ENCODE data around the gene DNALI1.

DNA sequence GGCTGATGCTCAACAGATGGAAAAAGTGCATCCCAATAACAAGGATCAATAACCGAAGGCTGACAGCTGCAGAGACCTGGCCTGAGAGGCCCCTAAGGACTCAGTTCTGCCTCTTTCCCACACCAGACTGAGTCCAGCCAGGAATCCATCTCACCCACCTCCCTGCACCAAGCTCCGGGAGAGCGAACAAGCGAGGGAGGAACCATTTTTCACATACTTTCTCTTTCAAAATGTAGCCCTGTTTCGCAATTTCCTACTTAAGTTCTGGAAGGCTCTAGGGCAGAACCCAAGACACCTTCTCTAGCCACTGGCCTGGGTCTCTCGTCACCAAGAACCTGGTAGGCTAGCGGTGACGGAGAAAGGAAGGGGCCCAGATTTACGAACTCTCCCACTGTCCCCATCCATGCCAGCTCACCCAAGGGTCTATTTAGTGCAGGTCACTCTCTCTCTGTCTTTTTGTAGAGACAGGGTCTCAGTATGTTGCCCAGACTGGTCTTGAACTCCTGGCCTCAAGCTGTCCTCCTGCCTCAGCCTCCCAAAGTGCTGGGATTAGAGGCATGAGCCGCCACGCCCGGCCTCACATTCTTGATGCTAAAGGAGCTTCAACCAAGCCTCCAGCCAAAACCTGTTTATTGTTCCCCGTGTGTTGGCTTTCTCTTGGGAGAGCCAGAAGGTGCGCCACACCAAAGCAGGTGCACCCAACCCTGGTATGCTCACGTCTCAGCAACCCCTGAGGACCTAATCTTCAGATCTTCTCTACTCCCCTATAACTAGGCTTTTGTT, 49.9 kb downstream of the DNALI1 start:
- no peak for TF ChIP-seq POLR2AphosphoS5 (IDR thresholded peaks at IDR 0.05; ENCODE audit: low read depth, low read length)
- TF ChIP-seq, protein P1, sequence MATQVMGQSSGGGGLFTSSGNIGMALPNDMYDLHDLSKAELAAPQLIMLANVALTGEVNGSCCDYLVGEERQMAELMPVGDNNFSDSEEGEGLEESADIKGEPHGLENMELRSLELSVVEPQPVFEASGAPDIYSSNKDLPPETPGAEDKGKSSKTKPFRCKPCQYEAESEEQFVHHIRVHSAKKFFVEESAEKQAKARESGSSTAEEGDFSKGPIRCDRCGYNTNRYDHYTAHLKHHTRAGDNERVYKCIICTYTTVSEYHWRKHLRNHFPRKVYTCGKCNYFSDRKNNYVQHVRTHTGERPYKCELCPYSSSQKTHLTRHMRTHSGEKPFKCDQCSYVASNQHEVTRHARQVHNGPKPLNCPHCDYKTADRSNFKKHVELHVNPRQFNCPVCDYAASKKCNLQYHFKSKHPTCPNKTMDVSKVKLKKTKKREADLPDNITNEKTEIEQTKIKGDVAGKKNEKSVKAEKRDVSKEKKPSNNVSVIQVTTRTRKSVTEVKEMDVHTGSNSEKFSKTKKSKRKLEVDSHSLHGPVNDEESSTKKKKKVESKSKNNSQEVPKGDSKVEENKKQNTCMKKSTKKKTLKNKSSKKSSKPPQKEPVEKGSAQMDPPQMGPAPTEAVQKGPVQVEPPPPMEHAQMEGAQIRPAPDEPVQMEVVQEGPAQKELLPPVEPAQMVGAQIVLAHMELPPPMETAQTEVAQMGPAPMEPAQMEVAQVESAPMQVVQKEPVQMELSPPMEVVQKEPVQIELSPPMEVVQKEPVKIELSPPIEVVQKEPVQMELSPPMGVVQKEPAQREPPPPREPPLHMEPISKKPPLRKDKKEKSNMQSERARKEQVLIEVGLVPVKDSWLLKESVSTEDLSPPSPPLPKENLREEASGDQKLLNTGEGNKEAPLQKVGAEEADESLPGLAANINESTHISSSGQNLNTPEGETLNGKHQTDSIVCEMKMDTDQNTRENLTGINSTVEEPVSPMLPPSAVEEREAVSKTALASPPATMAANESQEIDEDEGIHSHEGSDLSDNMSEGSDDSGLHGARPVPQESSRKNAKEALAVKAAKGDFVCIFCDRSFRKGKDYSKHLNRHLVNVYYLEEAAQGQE (IDR thresholded peaks at IDR 0.05; ENCODE audit: insufficient read depth in 1 of 2, low read depth in 2 of 2, low read length in 1 of 2) = no peak

Measured in Panc1 (cell line).